Neural cell (in vitro differentiated cells): ENCODE data around the gene MIGA2. TPM values are rescaled to one million over a fixed set of nuclear protein-coding genes. Genes with fewer than 3 reads are reported as not detected.

Experiments
- H2AFZ ChIP-seq: fragments of 200-600, 300-800 bp; sonication (generic), shearing (Covaris generic); 2 replicates; pipeline ENCODE4 v1.6.0; 2014; ENCODE audit warnings: low read depth, mild to moderate bottlenecking, antibody characterized with exemption, low read length, moderate library complexity
- H3F3A ChIP-seq: fragments of 200-600 bp; shearing (Covaris generic); 2 replicates; pipeline ENCODE4 v1.6.1; 2016; ENCODE audit warnings: mild to moderate bottlenecking, moderate library complexity, mixed read lengths, antibody characterized with exemption, low read length; ENCODE audit not compliant: insufficient read depth, poor library complexity, severe bottlenecking
- H3K27ac ChIP-seq: fragments of 200-600, 300-800 bp; sonication (generic), shearing (Covaris generic); 2 replicates; pipeline ENCODE4 v1.5.1; 2014; ENCODE audit warnings: mild to moderate bottlenecking, low read length, moderate library complexity
- H3K27me3 ChIP-seq: fragments of 300-800, 200-600 bp; sonication (generic), shearing (Covaris generic); 2 replicates; pipeline ENCODE4 v1.6.0; 2014; ENCODE audit warnings: mild to moderate bottlenecking, low read depth, low read length, moderate library complexity; ENCODE audit not compliant: insufficient read depth
- H3K36me3 ChIP-seq: fragments of 300-800, 200-600 bp; sonication (generic), shearing (Covaris generic); 2 replicates; pipeline ENCODE4 v1.5.1; 2014; ENCODE audit warnings: mild to moderate bottlenecking, antibody characterized with exemption, low read length, moderate library complexity; ENCODE audit not compliant: insufficient read depth
- H3K4me2 ChIP-seq: fragments of 300-800, 200-600 bp; sonication (generic), shearing (Covaris generic); 2 replicates; pipeline ENCODE4 v1.6.0; 2014; ENCODE audit warnings: mild to moderate bottlenecking, low read length
- H3K4me3 ChIP-seq: fragments of 300-800, 200-600 bp; sonication (generic), shearing (Covaris generic); 2 replicates; pipeline ENCODE4 v1.5.1; 2014; ENCODE audit warnings: mild to moderate bottlenecking, low read length, moderate library complexity
- H3K79me2 ChIP-seq: fragments of 200-600 bp; shearing (Covaris generic); replicated peaks from 2 replicates; pipeline ENCODE4 v1.6.0; 2014; ENCODE audit warnings: mild to moderate bottlenecking, low read length, moderate library complexity; ENCODE audit not compliant: insufficient read depth
- H3K9ac ChIP-seq: fragments of 300-800, 200-600 bp; sonication (generic), shearing (Covaris generic); 2 replicates; pipeline ENCODE4 v1.6.1; 2016; ENCODE audit warnings: mild to moderate bottlenecking, low read length, mixed read lengths
- H3K9me2 ChIP-seq: fragments of 200-600 bp; shearing (Covaris generic); 2 replicates; pipeline ENCODE4 v1.6.1; 2016; ENCODE audit warnings: mild to moderate bottlenecking, low read length, mixed read lengths; ENCODE audit not compliant: insufficient read depth
- H3K9me3 ChIP-seq: fragments of 200-600, 300-800 bp; sonication (generic), shearing (Covaris generic); 2 replicates; pipeline ENCODE4 v1.6.1; 2016; ENCODE audit warnings: mild to moderate bottlenecking, mixed run types, low read length, moderate library complexity, mixed read lengths
- H4K20me1 ChIP-seq: fragments of 200-600 bp; shearing (Covaris generic); 2 replicates; pipeline ENCODE4 v1.6.1; 2016; ENCODE audit warnings: mild to moderate bottlenecking, mixed run types; ENCODE audit not compliant: insufficient read depth
- CTCF ChIP-seq: fragments of 450-650 bp; IDR thresholded peaks from 2 replicates; pipeline ENCODE4 v1.5.1; 2014; ENCODE audit warnings: antibody characterized with exemption, mild to moderate bottlenecking, moderate library complexity; ENCODE audit not compliant: poor library complexity, severe bottlenecking
- EP300 ChIP-seq: fragments of 450-650 bp; conservative IDR thresholded peaks from 2 replicates; pipeline ENCODE4 v1.6.1; 2014; ENCODE audit warnings: antibody characterized with exemption, mild to moderate bottlenecking, moderate library complexity; ENCODE audit not compliant: poor library complexity, severe bottlenecking
- EZH2 ChIP-seq: fragments of 200-600, 300-800 bp; shearing (Covaris generic), sonication (generic); IDR thresholded peaks from 2 replicates; pipeline ENCODE4 v1.6.1; 2014; ENCODE audit warnings: antibody characterized with exemption, low read length, borderline replicate concordance, mild to moderate bottlenecking; ENCODE audit not compliant: insufficient read depth, poor library complexity, severe bottlenecking
- MXI1 ChIP-seq: fragments of 450-650 bp; conservative IDR thresholded peaks from 2 replicates; pipeline ENCODE4 v1.6.1; 2014; ENCODE audit warnings: antibody characterized with exemption, mild to moderate bottlenecking; ENCODE audit not compliant: poor library complexity, severe bottlenecking
- POLR2AphosphoS5 ChIP-seq: IDR thresholded peaks from 2 replicates; pipeline ENCODE4 v1.6.1; 2012
- RAD21 ChIP-seq: fragments of 450-650 bp; conservative IDR thresholded peaks from 2 replicates; pipeline ENCODE4 v1.6.1; 2014; ENCODE audit warnings: antibody characterized with exemption, mild to moderate bottlenecking, moderate library complexity
- REST ChIP-seq: IDR thresholded peaks from 2 replicates; pipeline ENCODE4 v1.6.1; 2012; ENCODE audit warnings: borderline replicate concordance
- SMC3 ChIP-seq: fragments of 450-650 bp; conservative IDR thresholded peaks from 2 replicates; pipeline ENCODE4 v1.6.1; 2014; ENCODE audit warnings: antibody characterized with exemption, mild to moderate bottlenecking, moderate library complexity; ENCODE audit not compliant: poor library complexity
- TAF1 ChIP-seq: IDR thresholded peaks from 2 replicates; pipeline ENCODE4 v1.6.1; 2012; ENCODE audit warnings: low read depth
- polyA plus RNA-seq: library from polyadenylated mRNA; depleted of rRNA; stranded (reverse); fragments of >200 nt; gene quantifications from 2 replicates; pipeline ENCODE4 v1.2.3, GENCODE V29; 2014

MIGA2 gene
- polyA plus RNA-seq, 1 donor from 2014 or later = 42.4 TPM

- no peaks in the 10 kb centered on the region for H4K20me1 ChIP-seq
- no peak overlapping the region for H3K9ac ChIP-seq
- no peaks in the 10 kb centered on the region for H3F3A ChIP-seq
- no peak overlapping the region for H3K27ac ChIP-seq
- no peaks in the 10 kb centered on the region for H3K9me2 ChIP-seq
- no peak overlapping the region for H3K4me3 ChIP-seq
- peaks cover 9% of the 10 kb centered on the region for H3K79me2 ChIP-seq
- H2AFZ ChIP-seq = no peak overlapping the region
- TF ChIP-seq MXI1 = no peak
- TF ChIP-seq EZH2 = no peak
- no peak for TF ChIP-seq TAF1
- TF ChIP-seq REST = no peak
- no peak for TF ChIP-seq EP300
- H3K27me3 ChIP-seq = no peaks in the 10 kb centered on the region
- no peak overlapping the region for H3K4me2 ChIP-seq
- H3K36me3 ChIP-seq = no peaks in the 10 kb centered on the region
- no peaks in the 10 kb centered on the region for H3K9me3 ChIP-seq
Measured at GRCh38 chr9:129022037-129022436, 14.4 kb upstream of the MIGA2 start.

- no peak overlapping the region for H3K27ac ChIP-seq
Measured at GRCh38 chr9:129023036-129023907, 13.2 kb upstream of the MIGA2 start.

More at GRCh38 chr9:129023036-129023907, 13.2 kb upstream of the MIGA2 start:
- Histone ChIP-seq H3K9me3 (no peaks in the 10 kb centered on the region), H3K36me3 (no peaks in the 10 kb centered on the region), H3K4me3 (no peak overlapping the region), H3K9ac (no peak overlapping the region), H2AFZ (no peak overlapping the region), H3K79me2 (peaks cover 15% of the 10 kb centered on the region), H3K4me2 (no peak overlapping the region), H3K9me2 (no peaks in the 10 kb centered on the region), H4K20me1 (no peaks in the 10 kb centered on the region), H3F3A (no peaks in the 10 kb centered on the region), H3K27me3 (no peaks in the 10 kb centered on the region)
- TF ChIP-seq MXI1 (no peak), EP300 (no peak), CTCF (no peak), SMC3 (no peak), REST (no peak), POLR2AphosphoS5 (no peak), EZH2 (no peak), RAD21 (no peak), TAF1 (no peak)
